Stimulated activated memory B cell treated with anti-CD40 and anti-IgM and Interleukin-4, amounts not matched to agents 10 μg/mL and 1 μg/mL and 100 μg/mL, for 72 hours (primary cell): ENCODE data around the gene CKS1B.
A peak's percentile ranks its signal among the peaks of the same experiment; 100 is the strongest.

ENCODE experiments used
- ATAC-seq: fragments of 150-1000 bp; cut with Tn5 transposase; 2 replicates; pipeline ENCODE4 v1.10.0; 2021
- H3K27ac Mint-ChIP-seq: one replicate; pipeline ENCODE4 v1.8.0; 2022; ENCODE audit warnings: mild to moderate bottlenecking, mixed read lengths
- H3K27me3 Mint-ChIP-seq: one replicate; pipeline ENCODE4 v1.8.0; 2022; ENCODE audit warnings: mixed read lengths
- H3K36me3 Mint-ChIP-seq: one replicate; pipeline ENCODE4 v1.8.0; 2022; ENCODE audit warnings: mixed read lengths
- H3K4me1 Mint-ChIP-seq: one replicate; pipeline ENCODE4 v1.8.0; 2022; ENCODE audit warnings: mixed read lengths
- H3K4me3 Mint-ChIP-seq: one replicate; pipeline ENCODE4 v1.8.0; 2022; ENCODE audit warnings: mild to moderate bottlenecking, moderate library complexity, mixed read lengths
- H3K9me3 Mint-ChIP-seq: one replicate; pipeline ENCODE4 v1.8.0; 2022; ENCODE audit warnings: mixed read lengths

Gene CKS1B

GRCh38 chr1:154998818-154999570 lies 24.5 kb downstream of the CKS1B start:
- Mint-ChIP-seq H3K27me3 (no peaks in the 10 kb centered on the region), H3K4me1 (peaks cover 58% of the 10 kb centered on the region), H3K9me3 (no peaks in the 10 kb centered on the region), H3K36me3 (no peaks in the 10 kb centered on the region), H3K4me3 (peak overlapping the region; percentile 95), H3K27ac (peak overlapping the region; percentile 84)
- ATAC-seq: peak; percentile 1

GRCh38 chr1:154999571-155000410 lies 25.3 kb downstream of the CKS1B start:
- Mint-ChIP-seq H3K36me3 (no peaks in the 10 kb centered on the region), H3K27me3 (no peaks in the 10 kb centered on the region), H3K27ac (peak overlapping the region; percentile 84), H3K9me3 (no peaks in the 10 kb centered on the region), H3K4me3 (peak overlapping the region; percentile 95), H3K4me1 (peaks cover 58% of the 10 kb centered on the region)
- peak; percentile 9 for ATAC-seq

- H3K27ac Mint-ChIP-seq: peak overlapping the region; percentile 84
- H3K36me3 Mint-ChIP-seq: no peaks in the 10 kb centered on the region
- H3K9me3 Mint-ChIP-seq: no peaks in the 10 kb centered on the region
- no peak for ATAC-seq
- peak overlapping the region; percentile 95 for H3K4me3 Mint-ChIP-seq
- peaks cover 60% of the 10 kb centered on the region for H3K4me1 Mint-ChIP-seq
- H3K27me3 Mint-ChIP-seq: no peaks in the 10 kb centered on the region
These were observed 25.9 kb downstream of the CKS1B start for GRCh38 chr1:155000411-155000725.

GRCh38 chr1:155000726-155001424 lies 26.4 kb downstream of the CKS1B start:
- Mint-ChIP-seq H3K27me3 (no peaks in the 10 kb centered on the region), H3K4me3 (peak overlapping the region; percentile 95), H3K27ac (peak overlapping the region; percentile 84), H3K4me1 (peaks cover 65% of the 10 kb centered on the region), H3K36me3 (no peaks in the 10 kb centered on the region), H3K9me3 (no peaks in the 10 kb centered on the region)
- peak; percentile 63 for ATAC-seq

- no peak for ATAC-seq
- Mint-ChIP-seq H3K27ac (peak overlapping the region; percentile 84), H3K4me1 (peaks cover 70% of the 10 kb centered on the region), H3K36me3 (no peaks in the 10 kb centered on the region), H3K4me3 (peak overlapping the region; percentile 95), H3K9me3 (no peaks in the 10 kb centered on the region), H3K27me3 (no peaks in the 10 kb centered on the region)
These were observed 26.9 kb downstream of the CKS1B start for GRCh38 chr1:155001425-155001674.

GRCh38 chr1:155001675-155002463 lies 27.4 kb downstream of the CKS1B start:
- no peaks in the 10 kb centered on the region for H3K27me3 Mint-ChIP-seq
- H3K27ac Mint-ChIP-seq: peak overlapping the region; percentile 84
- peak; percentile 87 for ATAC-seq
- peaks cover 75% of the 10 kb centered on the region for H3K4me1 Mint-ChIP-seq
- H3K36me3 Mint-ChIP-seq: no peaks in the 10 kb centered on the region
- peak overlapping the region; percentile 95 for H3K4me3 Mint-ChIP-seq
- H3K9me3 Mint-ChIP-seq: no peaks in the 10 kb centered on the region

GRCh38 chr1:155002464-155003226 lies 28.2 kb downstream of the CKS1B start, which contains the start of gene ZBTB7B:
TSS of gene ZBTB7B (plus strand) at chr1:155002802. CDS start at chr1:155014661, 11,859 bp downstream.
- Mint-ChIP-seq H3K4me1 (peaks cover 70% of the 10 kb centered on the region), H3K36me3 (no peaks in the 10 kb centered on the region)

GRCh38 chr1:155003227-155003765 lies 28.8 kb downstream of the CKS1B start:
- Mint-ChIP-seq H3K4me3 (peak overlapping the region; percentile 95), H3K36me3 (no peaks in the 10 kb centered on the region), H3K27ac (peak overlapping the region; percentile 84), H3K27me3 (no peaks in the 10 kb centered on the region), H3K9me3 (no peaks in the 10 kb centered on the region), H3K4me1 (peaks cover 67% of the 10 kb centered on the region)
- no peak for ATAC-seq

More at GRCh38 chr1:155002464-155003226, 28.2 kb downstream of the CKS1B start, which contains the start of gene ZBTB7B:
- peak; percentile 0 for ATAC-seq
- H3K27ac Mint-ChIP-seq: peak within 1 kb of the TSS; percentile 84
- peak within 1 kb of the TSS; percentile 95 for H3K4me3 Mint-ChIP-seq
- no peaks in the 10 kb centered on the region for H3K9me3 Mint-ChIP-seq
- H3K27me3 Mint-ChIP-seq: no peaks in the 10 kb centered on the region

- H3K36me3 Mint-ChIP-seq: peaks cover 2% of the 10 kb centered on the region
- peaks cover 67% of the 10 kb centered on the region for H3K4me1 Mint-ChIP-seq
- H3K27me3 Mint-ChIP-seq: no peaks in the 10 kb centered on the region
- H3K27ac Mint-ChIP-seq: peak overlapping the region; percentile 84
- no peaks in the 10 kb centered on the region for H3K9me3 Mint-ChIP-seq
- H3K4me3 Mint-ChIP-seq: peak overlapping the region; percentile 95
- no peak for ATAC-seq
These were observed 29.4 kb downstream of the CKS1B start for GRCh38 chr1:155003766-155004351.

GRCh38 chr1:155004352-155005075 lies 30.0 kb downstream of the CKS1B start:
- peaks cover 7% of the 10 kb centered on the region for H3K36me3 Mint-ChIP-seq
- H3K4me3 Mint-ChIP-seq: peak overlapping the region; percentile 95
- H3K9me3 Mint-ChIP-seq: no peaks in the 10 kb centered on the region
- H3K27me3 Mint-ChIP-seq: no peaks in the 10 kb centered on the region
- peak overlapping the region; percentile 84 for H3K27ac Mint-ChIP-seq
- peaks cover 67% of the 10 kb centered on the region for H3K4me1 Mint-ChIP-seq
- ATAC-seq: no peak

GRCh38 chr1:155005076-155006011 lies 30.9 kb downstream of the CKS1B start:
- peaks cover 12% of the 10 kb centered on the region for H3K36me3 Mint-ChIP-seq
- no peaks in the 10 kb centered on the region for H3K9me3 Mint-ChIP-seq
- no peak for ATAC-seq
- no peaks in the 10 kb centered on the region for H3K27me3 Mint-ChIP-seq
- H3K4me1 Mint-ChIP-seq: peaks cover 67% of the 10 kb centered on the region
- no peak overlapping the region for H3K4me3 Mint-ChIP-seq
- peak overlapping the region; percentile 84 for H3K27ac Mint-ChIP-seq

- peaks cover 69% of the 10 kb centered on the region for H3K4me1 Mint-ChIP-seq
- H3K9me3 Mint-ChIP-seq: no peaks in the 10 kb centered on the region
- H3K4me3 Mint-ChIP-seq: peak overlapping the region; percentile 41
- H3K27me3 Mint-ChIP-seq: no peaks in the 10 kb centered on the region
- H3K27ac Mint-ChIP-seq: peak overlapping the region; percentile 84
- peaks cover 12% of the 10 kb centered on the region for H3K36me3 Mint-ChIP-seq
- peak; percentile 31 for ATAC-seq
These were observed 32.2 kb downstream of the CKS1B start for GRCh38 chr1:155006601-155007101.
